NCI-H146 (cell line): ENCODE measurements around the gene PSMD4.
"Not testable (repeated sequence)": the region's sequence is repeated elsewhere in the genome, so short reads cannot be mapped to it uniquely, and the experiment has no call there.

Source experiments
- DNase-seq: peaks from one replicate; lab custom pipeline; 2025; lab: John Stamatoyannopoulos, UW

Gene PSMD4

GRCh38 chr1:151254217-151255213 is at the start of gene PSMD4:
Gene PSMD4, plus strand, starts transcription at chr1:151254734. Its CDS starts 49 bp downstream, at chr1:151254783.
- DNase-seq = peak; percentile 98

- DNase-seq = not testable (repeated sequence)
Observed at GRCh38 chr1:151205381-151205965, 49.1 kb upstream of the PSMD4 start.

- DNase-seq = no peak
Observed at GRCh38 chr1:151210830-151211229, 43.7 kb upstream of the PSMD4 start.

- no peak for DNase-seq
Observed at GRCh38 chr1:151211972-151212705, 42.4 kb upstream of the PSMD4 start.

GRCh38 chr1:151213560-151213959 is 41.0 kb upstream of the PSMD4 start:
- DNase-seq = no peak

- no peak for DNase-seq
Observed at GRCh38 chr1:151221616-151222015, 32.9 kb upstream of the PSMD4 start.

GRCh38 chr1:151222130-151222529 is 32.4 kb upstream of the PSMD4 start:
- no peak for DNase-seq

GRCh38 chr1:151235235-151235634 is 19.3 kb upstream of the PSMD4 start:
- no peak for DNase-seq

GRCh38 chr1:151237678-151238466 is 16.7 kb upstream of the PSMD4 start:
- DNase-seq = no peak

GRCh38 chr1:151238467-151238739 is 16.1 kb upstream of the PSMD4 start:
- no peak for DNase-seq

GRCh38 chr1:151242442-151242841 is 12.1 kb upstream of the PSMD4 start:
- DNase-seq = no peak

GRCh38 chr1:151243683-151244216 is 10.8 kb upstream of the PSMD4 start:
- DNase-seq = no peak

GRCh38 chr1:151246786-151247185 is 7.7 kb upstream of the PSMD4 start:
- no peak for DNase-seq

- peak; percentile 73 for DNase-seq
Observed at GRCh38 chr1:151251656-151252470, 2.7 kb upstream of the PSMD4 start.

- peak; percentile 2 for DNase-seq
Observed at GRCh38 chr1:151255381-151255780, 847 bp downstream of the PSMD4 start.

GRCh38 chr1:151259351-151259750 is 4.8 kb downstream of the PSMD4 start:
- DNase-seq = no peak

- DNase-seq = no peak
Observed at GRCh38 chr1:151265446-151266236, 11.1 kb downstream of the PSMD4 start.

- DNase-seq = no peak
Observed at GRCh38 chr1:151266315-151266714, 11.8 kb downstream of the PSMD4 start.

- DNase-seq = no peak
Observed at GRCh38 chr1:151266821-151267220, 12.3 kb downstream of the PSMD4 start.

GRCh38 chr1:151267760-151268159 is 13.2 kb downstream of the PSMD4 start:
- no peak for DNase-seq
